Coronary artery (tissue), 2 donors: ENCODE results near the gene HGS.

ENCODE experiments used
- DNase-seq: peaks from one replicate; pipeline ENCODE4 v3.0.0-alpha.2; 2017; ENCODE audit warnings: low spot score
- H3K27ac ChIP-seq, 2 donors: fragments of 200-600 bp; sonication (generic); one replicate each; pipeline ENCODE4 v1.5.1; 2016 to 2019
- H3K4me3 ChIP-seq: fragments of 200-600 bp; sonication (generic); 2 replicates; pipeline ENCODE4 v1.5.1; 2016; ENCODE audit warnings: mild to moderate bottlenecking, moderate library complexity
- CTCF ChIP-seq: fragments of 200-600 bp; sonication (generic); IDR thresholded peaks from one replicate; pipeline ENCODE4 v1.5.1; 2019; ENCODE audit warnings: antibody characterized with exemption

The HGS gene

GRCh38 chr17:81696218-81696941, 12.6 kb downstream of the HGS start:
- no peak for DNase-seq

GRCh38 chr17:81697261-81698044, 13.6 kb downstream of the HGS start:
- Histone ChIP-seq H3K4me3 (no peak overlapping the region), H3K27ac (no peak overlapping the region)
- DNase-seq = no peak
- no peak for TF ChIP-seq CTCF

More at GRCh38 chr17:81696218-81696941, 12.6 kb downstream of the HGS start:
- TF ChIP-seq CTCF = no peak
- Histone ChIP-seq H3K4me3 (no peak overlapping the region), H3K27ac (no peak overlapping the region)

GRCh38 chr17:81700353-81701287, 16.8 kb downstream of the HGS start:
- no peak overlapping the region for H3K4me3 ChIP-seq
- TF ChIP-seq CTCF = no peak
- H3K27ac ChIP-seq = no peak overlapping the region
- no peak for DNase-seq

- peak overlapping the region; percentile 80 for H3K4me3 ChIP-seq
- H3K27ac ChIP-seq = no peak overlapping the region
- no peak for DNase-seq
- TF ChIP-seq CTCF = no peak
These were observed 17.7 kb downstream of the HGS start for GRCh38 chr17:81701288-81702071.

GRCh38 chr17:81702934-81703746, 19.3 kb downstream of the HGS start, which contains the start of gene MRPL12:
TSS of gene MRPL12 (plus strand) at chr17:81703367. CDS start at chr17:81703502, 135 bp downstream.
- DNase-seq = peak; percentile 91
- Histone ChIP-seq H3K4me3 (peak within 1 kb of the TSS; percentile 80), H3K27ac (peak within 1 kb of the TSS; percentile 87 to 93)
- TF ChIP-seq CTCF = no peak
